HEK293T (cell line): ENCODE measurements around the gene PNMA8A.

Experiments used
- CTCF ChIA-PET: fragments of 350-600 bp; formaldehyde crosslinking; extraction: SDS; loops from one replicate; lab custom pipeline; 2021; ENCODE audit warnings: antibody characterized with exemption, inconsistent platforms; lab: Yijun Ruan, JAX
- POLR2A ChIA-PET: fragments of 350-600 bp; formaldehyde crosslinking; extraction: SDS; loops from one replicate; lab custom pipeline; 2020; ENCODE audit warnings: antibody characterized with exemption, inconsistent platforms; lab: Yijun Ruan, JAX
- DNase-seq: peaks from one replicate; pipeline ENCODE4 v3.0.0; 2012; ENCODE audit warnings: mixed read lengths; ENCODE audit errors: extremely low spot score
- ARNT ChIP-seq: fragments of 450-650 bp; IDR thresholded peaks from 2 replicates; pipeline ENCODE4 v1.6.1; 2017; ENCODE audit warnings: mild to moderate bottlenecking
- BHLHE40 ChIP-seq: fragments of 450-650 bp; IDR thresholded peaks from 2 replicates; pipeline ENCODE4 v1.6.1; 2016; ENCODE audit warnings: mild to moderate bottlenecking, moderate library complexity, borderline replicate concordance
- CTBP1 ChIP-seq: fragments of 450-650 bp; IDR thresholded peaks from 2 replicates; pipeline ENCODE4 v1.6.1; 2016; ENCODE audit warnings: borderline replicate concordance
- ELF4 ChIP-seq: fragments of 450-650 bp; IDR thresholded peaks from 2 replicates; pipeline ENCODE4 v1.6.1; 2017; ENCODE audit warnings: antibody characterized with exemption
- FOXA1 ChIP-seq: fragments of 450-650 bp; IDR thresholded peaks from 2 replicates; pipeline ENCODE4 v1.6.1; 2016; ENCODE audit warnings: mild to moderate bottlenecking
- FOXK2 ChIP-seq: fragments of 450-650 bp; IDR thresholded peaks from 2 replicates; pipeline ENCODE4 v1.6.1; 2016; ENCODE audit warnings: mild to moderate bottlenecking
- FOXM1 ChIP-seq: fragments of 450-650 bp; IDR thresholded peaks from 2 replicates; pipeline ENCODE4 v1.6.1; 2017; ENCODE audit warnings: mild to moderate bottlenecking, borderline replicate concordance
- HDGF ChIP-seq: fragments of 450-650 bp; IDR thresholded peaks from 2 replicates; pipeline ENCODE4 v1.6.1; 2017; ENCODE audit warnings: antibody characterized with exemption, borderline replicate concordance
- L3MBTL2 ChIP-seq: fragments of 450-650 bp; conservative IDR thresholded peaks from 2 replicates; pipeline ENCODE4 v1.6.1; 2016; ENCODE audit warnings: mild to moderate bottlenecking
- LEF1 ChIP-seq: fragments of 450-650 bp; IDR thresholded peaks from 2 replicates; pipeline ENCODE4 v1.6.1; 2017; ENCODE audit warnings: mild to moderate bottlenecking, borderline replicate concordance
- NFRKB ChIP-seq: fragments of 450-650 bp; IDR thresholded peaks from 2 replicates; pipeline ENCODE4 v1.6.1; 2016; ENCODE audit warnings: mild to moderate bottlenecking, moderate library complexity
- PKNOX1 ChIP-seq: fragments of 450-650 bp; IDR thresholded peaks from 2 replicates; pipeline ENCODE4 v1.6.1; 2016
- SP1 ChIP-seq: fragments of 450-650 bp; IDR thresholded peaks from 2 replicates; pipeline ENCODE4 v1.6.1; 2017
- SUZ12 ChIP-seq: fragments of 450-650 bp; IDR thresholded peaks from 2 replicates; pipeline ENCODE4 v1.6.1; 2016; ENCODE audit warnings: mild to moderate bottlenecking
- TARDBP ChIP-seq: fragments of 450-650 bp; IDR thresholded peaks from 2 replicates; pipeline ENCODE4 v1.6.1; 2016
- ZNF384 ChIP-seq: fragments of 450-650 bp; IDR thresholded peaks from 2 replicates; pipeline ENCODE4 v1.6.1; 2016

PNMA8A gene

GRCh38 chr19:46494146-46494940 is 23.0 kb upstream of the PNMA8A start:
- TF ChIP-seq LEF1 (no peak), FOXA1 (no peak), NFRKB (no peak), TARDBP (no peak), SP1 (no peak), FOXM1 (no peak), HDGF (no peak), ZNF384 (no peak), L3MBTL2 (no peak), CTBP1 (no peak), PKNOX1 (no peak)
- DNase-seq, result no peak
- POLR2A ChIA-PET, result no interaction called here
- CTCF ChIA-PET, result no interaction called here

- TF ChIP-seq BHLHE40 (no peak), CTBP1 (no peak), NFRKB (no peak), ARNT (no peak), ELF4 (no peak)
- DNase-seq, result no peak
- CTCF ChIA-PET, result no interaction called here
- POLR2A ChIA-PET, result no interaction called here
These were observed 22.1 kb upstream of the PNMA8A start for GRCh38 chr19:46493236-46494145.

- ChIA-PET CTCF (no interaction called here), POLR2A (no interaction called here)
- DNase-seq, result no peak
- TF ChIP-seq PKNOX1 (no peak), TARDBP (no peak), SUZ12 (no peak), ZNF384 (no peak), SP1 (no peak), LEF1 (no peak), FOXK2 (no peak), HDGF (no peak), BHLHE40 (no peak), ELF4 (no peak)
These were observed 21.5 kb upstream of the PNMA8A start for GRCh38 chr19:46492841-46493235.

GRCh38 chr19:46491975-46492682 is 20.8 kb upstream of the PNMA8A start:
- no peak for DNase-seq
- CTCF ChIA-PET, result no interaction called here
- POLR2A ChIA-PET, result no interaction called here
- TF ChIP-seq PKNOX1, result no peak
- no peak for TF ChIP-seq ELF4
- TF ChIP-seq ARNT, result no peak

GRCh38 chr19:46490774-46491173 is 19.4 kb upstream of the PNMA8A start:
- ChIA-PET POLR2A (no interaction called here), CTCF (no interaction called here)

GRCh38 chr19:46489445-46490272 is 18.3 kb upstream of the PNMA8A start:
- ChIA-PET POLR2A (no interaction called here), CTCF (interaction anchor here (1.5 kb wide), 1 partner anchor 90 kb away, joined by 10 read pairs; no protein-coding TSS in a partner anchor)
- no peak for DNase-seq
- TF ChIP-seq TARDBP (no peak), ELF4 (no peak), L3MBTL2 (0 out of 2 replicates have a peak, but pooled peaks have one; percentile 28)

More at GRCh38 chr19:46490774-46491173, 19.4 kb upstream of the PNMA8A start:
- no peak for DNase-seq
- TF ChIP-seq ELF4 (no peak), FOXK2 (no peak)
